OCI-LY7 (cell line): ENCODE results near the gene MRPS25. TPM values are rescaled to one million over a fixed set of nuclear protein-coding genes. Genes with fewer than 3 reads are reported as not detected.

Source experiments
- BruUV-seq: library from RNA; stranded (reverse); fragments of 400-500 nt; replicated peaks from 2 replicates; lab custom pipeline; 2021; lab: Mats Ljungman, UMichigan
- CTCF ChIA-PET: fragments of 300-600 bp; sonication (Branson Sonifier 250); formaldehyde crosslinking; loops from one replicate; lab custom pipeline; 2022; ENCODE audit warnings: antibody characterized with exemption; ENCODE audit not compliant: unreplicated experiment; lab: Charles Lee
- POLR2A ChIA-PET: fragments of 300-600 bp; sonication (Branson Sonifier 250); formaldehyde crosslinking; loops from one replicate; lab custom pipeline; 2022; ENCODE audit warnings: antibody characterized with exemption; lab: Charles Lee
- DNase-seq: peaks from one replicate; pipeline ENCODE4 v3.0.0-alpha.2; 2015; ENCODE audit warnings: low spot score
- H2AFZ ChIP-seq: fragments of 200-600 bp; sonication (generic), shearing (Covaris generic); 2 replicates; pipeline ENCODE4 v1.6.1; 2014; ENCODE audit warnings: mild to moderate bottlenecking, antibody characterized with exemption, low read length, moderate library complexity
- H3K27ac ChIP-seq: fragments of 200-600 bp; sonication (generic); 2 replicates; pipeline ENCODE4 v1.5.1; 2014; ENCODE audit warnings: mixed run types, low read depth, mild to moderate bottlenecking, moderate library complexity, low read length, inconsistent platforms; ENCODE audit not compliant: poor library complexity, severe bottlenecking
- H3K36me3 ChIP-seq: fragments of 200-600 bp; sonication (generic); 2 replicates; pipeline ENCODE4 v1.6.1; 2014; ENCODE audit warnings: mild to moderate bottlenecking, antibody characterized with exemption, low read length, moderate library complexity, mixed read lengths; ENCODE audit not compliant: insufficient read depth
- H3K4me1 ChIP-seq: fragments of 200-600 bp; sonication (generic); 2 replicates; pipeline ENCODE4 v1.5.1; 2014; ENCODE audit warnings: mild to moderate bottlenecking, low read length; ENCODE audit not compliant: insufficient read depth, poor library complexity, severe bottlenecking
- H3K4me2 ChIP-seq: fragments of 200-600 bp; sonication (generic); 2 replicates; pipeline ENCODE4 v1.6.1; 2014; ENCODE audit warnings: mild to moderate bottlenecking, low read length
- H3K4me3 ChIP-seq: fragments of 200-600 bp; sonication (generic); 2 replicates; pipeline ENCODE4 v1.5.1; 2014; ENCODE audit warnings: mild to moderate bottlenecking, low read depth, low read length; ENCODE audit not compliant: poor library complexity, severe bottlenecking
- H3K79me2 ChIP-seq: fragments of 200-600 bp; sonication (generic); 2 replicates; pipeline ENCODE4 v1.6.1; 2016; ENCODE audit warnings: low read depth, mild to moderate bottlenecking, low read length, moderate library complexity, mixed read lengths; ENCODE audit not compliant: insufficient read depth
- H3K9me2 ChIP-seq: fragments of 200-600 bp; sonication (generic); 2 replicates; pipeline ENCODE4 v1.6.1; 2016; ENCODE audit warnings: mild to moderate bottlenecking, low read length, mixed read lengths; ENCODE audit not compliant: insufficient read depth
- H3K9me3 ChIP-seq: fragments of 200-600 bp; sonication (generic); 2 replicates; pipeline ENCODE4 v1.6.1; 2014; ENCODE audit warnings: mild to moderate bottlenecking, mixed run types, low read length, mixed read lengths
- H4K20me1 ChIP-seq: fragments of 200-600 bp; sonication (generic); 2 replicates; pipeline ENCODE4 v1.6.1; 2014; ENCODE audit warnings: mild to moderate bottlenecking, antibody characterized with exemption, low read length, moderate library complexity, mixed read lengths; ENCODE audit not compliant: insufficient read depth
- CTCF ChIP-seq: fragments of 200-600 bp; sonication (generic); conservative IDR thresholded peaks from 2 replicates; pipeline ENCODE4 v1.5.1; 2014; ENCODE audit warnings: mild to moderate bottlenecking, antibody characterized with exemption, low read length, moderate library complexity, mixed read lengths
- EZH2phosphoT487 ChIP-seq: fragments of 200-600 bp; sonication (generic); IDR thresholded peaks from 2 replicates; pipeline ENCODE4 v1.6.1; 2018; ENCODE audit warnings: low read depth, borderline replicate concordance, mild to moderate bottlenecking, mixed run types, antibody characterized with exemption, low read length, moderate library complexity, mixed read lengths
- intact Hi-C: fragments of 100-400 bp; cut with micrococcal nuclease; formaldehyde crosslinking; loops from one replicate; pipeline ENCODE4 v1.10.0; 2022; ENCODE audit not compliant: unreplicated experiment
- total RNA-seq, 2 experiments: library from RNA; depleted of rRNA in 1 of 2; stranded (reverse); fragments of >200 nt in 1 of 2; shearing (Covaris generic) in 1 of 2; gene quantifications; 2 replicates each; pipeline ENCODE4 v1.2.3, GENCODE V29; 2014 to 2022

The MRPS25 gene
- total RNA-seq, 2 experiments from 2014 or later = 53.6 to 129 TPM

- TF ChIP-seq CTCF (no peak), EZH2phosphoT487 (no peak)
- no TSS peak for BruUV-seq
- CTCF ChIA-PET = no interaction called here
These were observed 41.4 kb downstream of the MRPS25 start for GRCh38 chr3:15023719-15024118.

GRCh38 chr3:15023249-15023648 lies 41.9 kb downstream of the MRPS25 start:
- Histone ChIP-seq H3K4me2 (no peak overlapping the region), H2AFZ (no peak overlapping the region), H3K9me3 (no peaks in the 10 kb centered on the region), H3K4me1 (no peaks in the 10 kb centered on the region), H3K4me3 (no peak overlapping the region), H3K36me3 (peaks cover 90% of the 10 kb centered on the region), H4K20me1 (no peaks in the 10 kb centered on the region), H3K27ac (no peak overlapping the region), H3K79me2 (no peaks in the 10 kb centered on the region), H3K9me2 (no peaks in the 10 kb centered on the region)
- CTCF ChIA-PET = no interaction called here
- BruUV-seq = no TSS peak
- intact Hi-C loops = no loop called here
- POLR2A ChIA-PET = interaction anchor here (0.8 kb wide), 1 partner anchor 608 kb away, joined by 3 read pairs; no protein-coding TSS in a partner anchor
- DNase-seq = no peak
- no peak for TF ChIP-seq CTCF
- TF ChIP-seq EZH2phosphoT487 = no peak

More at GRCh38 chr3:15023719-15024118, 41.4 kb downstream of the MRPS25 start:
- Histone ChIP-seq H3K4me3 (no peak overlapping the region), H3K9me3 (no peaks in the 10 kb centered on the region), H4K20me1 (no peaks in the 10 kb centered on the region), H3K79me2 (no peaks in the 10 kb centered on the region), H3K27ac (no peak overlapping the region), H2AFZ (no peak overlapping the region), H3K4me2 (no peak overlapping the region), H3K4me1 (no peaks in the 10 kb centered on the region), H3K36me3 (peaks cover 90% of the 10 kb centered on the region), H3K9me2 (no peaks in the 10 kb centered on the region)
- no peak for DNase-seq
- POLR2A ChIA-PET = no interaction called here
- intact Hi-C loops = loop anchor here (2.0 kb wide), 1 partner anchor 67 kb away; no protein-coding TSS in a partner anchor

- H3K4me2 ChIP-seq = no peak overlapping the region
- no peaks in the 10 kb centered on the region for H3K9me2 ChIP-seq
- no TSS peak for BruUV-seq
- no peak for TF ChIP-seq CTCF
- no peak for TF ChIP-seq EZH2phosphoT487
- H3K4me3 ChIP-seq = no peak overlapping the region
- no peak overlapping the region for H3K27ac ChIP-seq
- no peaks in the 10 kb centered on the region for H3K9me3 ChIP-seq
- H3K79me2 ChIP-seq = no peaks in the 10 kb centered on the region
- H4K20me1 ChIP-seq = no peaks in the 10 kb centered on the region
- DNase-seq = no peak
- ChIA-PET CTCF (no interaction called here), POLR2A (interaction anchor here (0.6 kb wide), 1 partner anchor 12 kb away, joined by 3 read pairs; no protein-coding TSS in a partner anchor)
- no peak overlapping the region for H2AFZ ChIP-seq
- peaks cover 95% of the 10 kb centered on the region for H3K36me3 ChIP-seq
- intact Hi-C loops = no loop called here
- no peaks in the 10 kb centered on the region for H3K4me1 ChIP-seq
These were observed 47.9 kb downstream of the MRPS25 start for GRCh38 chr3:15017191-15017590.
